ENCODE results near the gene MAB21L4. TPM values are rescaled to one million over a fixed set of nuclear protein-coding genes. Genes with fewer than 3 reads are reported as not detected.

The MAB21L4 gene
- total and polyA plus RNA-seq, 7 donors: 1.2 to 17.6 (median 1.7) TPM; not detected in 4

DNA sequence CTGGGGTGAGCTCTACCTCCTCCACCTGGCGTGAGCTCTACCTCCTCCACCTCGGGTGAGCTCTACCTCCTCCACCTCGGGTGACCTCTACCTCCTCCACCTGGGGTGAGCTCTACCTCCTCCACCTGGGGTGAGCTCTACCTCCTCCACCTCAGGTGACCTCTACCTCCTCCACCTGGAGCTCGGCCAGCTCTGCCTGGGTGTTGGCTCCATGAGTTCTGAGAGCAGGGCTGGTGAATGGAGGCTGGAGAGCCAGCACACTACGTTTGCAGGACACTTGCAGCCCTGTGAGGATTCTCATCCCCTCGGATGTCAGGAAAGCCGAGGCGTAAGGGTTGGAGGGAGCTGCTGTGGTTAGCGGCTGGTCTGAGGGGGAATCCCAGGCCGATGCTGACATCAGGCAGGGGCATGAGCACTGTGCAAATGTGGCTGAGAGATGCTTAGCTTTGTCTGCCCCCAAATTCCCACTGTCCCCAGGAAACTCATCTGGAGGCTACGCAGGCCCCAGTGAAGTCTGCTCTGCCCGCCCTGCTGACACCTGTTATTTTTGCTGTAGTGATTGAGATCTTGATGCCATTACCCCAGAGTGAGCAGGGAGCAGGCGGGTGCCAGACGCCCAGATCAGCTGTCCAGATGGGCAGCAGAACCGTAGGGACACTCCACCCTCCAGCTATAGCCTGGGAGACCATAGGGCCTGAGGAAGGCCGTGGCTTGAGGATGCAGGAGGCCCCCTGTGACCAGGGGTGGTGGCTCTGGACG lies 13.4 kb upstream of the MAB21L4 start:
- DNase-seq: no peak
- intact Hi-C loops (cut with DNase I): no loop called here
- H3K4me3 ChIP-seq: no peak overlapping the region
- 48 to 73% methylated on average over 17 of the region's 17 CpGs for WGBS, 2 donors
- no peaks in the 10 kb centered on the region for H3K36me3 ChIP-seq
- no peak overlapping the region for H3K27ac ChIP-seq
- TF ChIP-seq CTCF (IDR thresholded peaks at IDR 0.05) (no peak), EP300 (IDR thresholded peaks at IDR 0.05) (no peak), POLR2AphosphoS5 (IDR thresholded peaks at IDR 0.05) (no peak), POLR2A (IDR thresholded peaks at IDR 0.05) (no peak)
- peaks cover 0 to 9% (median 7%) of the 10 kb centered on the region in 4 donors for H3K4me1 ChIP-seq
- no peaks in the 10 kb centered on the region for H3K9me3 ChIP-seq
- H3K27me3 ChIP-seq: peaks cover 5 to 51% (median 14%) of the 10 kb centered on the region in 3 donors

- no peaks in the 10 kb centered on the region for H3K4me1 ChIP-seq
- no peak overlapping the region for H3K27ac ChIP-seq
- peaks cover 5 to 28% (median 6%) of the 10 kb centered on the region in 3 donors for H3K27me3 ChIP-seq
- 40 to 72% methylated on average over 22 of the region's 22 CpGs for WGBS, 2 donors
- intact Hi-C loops (cut with DNase I): no loop called here
- TF ChIP-seq EP300 (IDR thresholded peaks at IDR 0.05) (no peak), CTCF (IDR thresholded peaks at IDR 0.05) (no peak), POLR2A (IDR thresholded peaks at IDR 0.05) (no peak), POLR2AphosphoS5 (IDR thresholded peaks at IDR 0.05) (no peak)
- no peak overlapping the region for H3K4me3 ChIP-seq
- H3K9me3 ChIP-seq: no peaks in the 10 kb centered on the region
- no peaks in the 10 kb centered on the region for H3K36me3 ChIP-seq
- DNase-seq: no peak
Measured at GRCh38 chr2:240906911-240907590, 11.1 kb upstream of the MAB21L4 start.

DNA sequence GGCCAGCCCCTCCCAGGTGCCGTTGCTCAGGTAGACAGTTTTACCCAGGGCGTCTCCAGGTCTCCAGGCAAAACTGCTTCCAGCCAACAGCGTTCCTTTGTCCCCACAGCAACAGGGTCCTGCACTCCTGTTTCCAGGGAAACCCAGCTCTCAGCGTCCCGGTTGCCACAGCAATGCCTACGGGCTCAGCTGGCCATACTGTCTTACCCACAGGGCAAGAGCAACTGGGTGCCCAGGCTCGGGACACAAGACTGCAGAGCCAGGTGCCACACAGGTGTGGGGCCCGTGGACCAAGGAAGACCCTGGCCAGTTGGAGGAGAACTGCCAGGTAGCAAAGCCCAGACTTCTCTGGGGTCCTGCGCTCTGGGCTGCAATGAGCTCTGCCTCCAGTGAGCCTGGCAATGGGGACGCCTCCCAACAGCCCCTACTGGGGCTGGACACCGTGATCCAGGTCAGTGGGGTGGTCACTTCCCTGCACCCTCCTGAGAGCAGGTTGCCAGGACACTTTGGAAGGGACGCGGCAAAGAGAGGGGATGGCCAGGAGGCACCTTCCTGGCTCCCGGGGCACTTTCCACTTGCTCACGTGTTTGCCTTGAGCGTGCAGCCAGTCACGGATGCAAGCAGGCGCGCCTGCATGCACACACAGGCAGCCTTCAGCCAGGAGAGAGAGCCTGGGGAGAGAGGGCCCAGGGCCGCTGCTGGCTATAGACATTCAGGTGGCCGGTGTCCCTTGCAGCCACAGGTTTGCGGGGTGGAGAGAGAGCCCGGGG lies 10.4 kb upstream of the MAB21L4 start, which contains the start of gene CROCC2:
Gene CROCC2, plus strand, starts transcription at position 196 of the 770 bp plus-strand sequence. Its CDS starts 178 bp downstream, at position 374.
- 19 to 65% methylated on average over 23 of the region's 23 CpGs for WGBS, 2 donors
- intact Hi-C loops (cut with DNase I): no loop called here
- no peak for DNase-seq
- no peaks in the 10 kb centered on the region for H3K9me3 ChIP-seq
- no peaks in the 10 kb centered on the region for H3K4me1 ChIP-seq
- H3K27ac ChIP-seq: no peak within 1 kb of the TSS
- no peak within 1 kb of the TSS for H3K4me3 ChIP-seq
- no peaks in the 10 kb centered on the region for H3K36me3 ChIP-seq
- no peak for TF ChIP-seq CTCF (IDR thresholded peaks at IDR 0.05)
- no peak for TF ChIP-seq POLR2AphosphoS5 (IDR thresholded peaks at IDR 0.05)
- TF ChIP-seq EP300 (IDR thresholded peaks at IDR 0.05): no peak
- no peak for TF ChIP-seq POLR2A (IDR thresholded peaks at IDR 0.05)
- H3K27me3 ChIP-seq: peaks cover 5 to 28% (median 6%) of the 10 kb centered on the region in 3 donors

- intact Hi-C loops (cut with DNase I): no loop called here
- DNase-seq: no peak
- no peak for TF ChIP-seq EP300 (IDR thresholded peaks at IDR 0.05)
- TF ChIP-seq CTCF (IDR thresholded peaks at IDR 0.05): no peak
- no peak for TF ChIP-seq POLR2A (IDR thresholded peaks at IDR 0.05)
- no peak for TF ChIP-seq POLR2AphosphoS5 (IDR thresholded peaks at IDR 0.05)
- 23 to 77% methylated on average over 13 of the region's 13 CpGs for WGBS, 2 donors
- H3K36me3 ChIP-seq: no peaks in the 10 kb centered on the region
- H3K4me1 ChIP-seq: no peaks in the 10 kb centered on the region
- no peak overlapping the region for H3K27ac ChIP-seq
- peaks cover 5 to 28% (median 6%) of the 10 kb centered on the region in 3 donors for H3K27me3 ChIP-seq
- no peak overlapping the region for H3K4me3 ChIP-seq
- H3K9me3 ChIP-seq: no peaks in the 10 kb centered on the region
Measured at GRCh38 chr2:240905176-240905781, 9.3 kb upstream of the MAB21L4 start.

Measured in sigmoid colon (tissue), 7 donors.